ENCODE data around the gene PXK.

DNA sequence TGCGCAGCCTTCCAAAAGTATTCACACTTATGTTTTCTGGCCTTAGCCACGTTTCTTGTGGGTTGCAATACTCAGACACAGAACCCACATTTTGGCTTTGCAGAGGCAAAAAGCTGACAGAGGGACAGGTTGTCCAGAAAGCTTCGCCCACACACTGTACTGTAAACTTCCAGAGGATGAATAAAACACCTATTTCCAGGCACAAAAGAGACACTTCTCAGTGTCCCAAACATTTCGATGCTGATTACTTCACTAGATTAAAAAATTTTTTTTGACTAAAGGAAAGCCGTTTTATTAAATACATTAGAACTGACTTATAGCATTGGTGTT is 131.2 kb downstream of the PXK start:
- no peak for TF ChIP-seq CTCF (optimal IDR thresholded peaks at IDR 0.05 in 1 of 3, IDR thresholded peaks at IDR 0.05 in 1 of 3, conservative IDR thresholded peaks at IDR 0.05 in 1 of 3; ENCODE audit: extremely low read depth in 1 of 3, insufficient read depth in 2 of 3, low read length in 3 of 3)
- no peak for TF ChIP-seq EZH2 (IDR thresholded peaks at IDR 0.05; ENCODE audit: low read length)

Measured in keratinocyte (primary cell).